MCF 10A (cell line): ENCODE results near the gene ADORA1. TPM values are rescaled to one million over a fixed set of nuclear protein-coding genes. Genes with fewer than 3 reads are reported as not detected.

Experiments
- BruUV-seq: library from RNA; stranded (reverse); fragments of 400-500 nt; replicated peaks from 2 replicates; lab custom pipeline; 2021; lab: Mats Ljungman, UMichigan
- CTCF ChIA-PET: fragments of 300-600 bp; sonication (Branson Sonifier 250); formaldehyde crosslinking; extraction: SDS; loops from one replicate; lab custom pipeline; 2021; ENCODE audit warnings: antibody characterized with exemption, inconsistent platforms; lab: Yijun Ruan, JAX
- POLR2A ChIA-PET: fragments of 300-600, 350-650 bp; sonication (Branson Sonifier 250); formaldehyde crosslinking; extraction: SDS; loops from one replicate; lab custom pipeline; 2020; ENCODE audit warnings: antibody characterized with exemption, inconsistent platforms; lab: Yijun Ruan, JAX
- DNase-seq: peaks from one replicate; pipeline ENCODE4 v3.0.0-alpha.2; 2018; ENCODE audit not compliant: unreplicated experiment
- H3K27ac Mint-ChIP-seq: one replicate; pipeline ENCODE4 v1.8.0; 2022; ENCODE audit warnings: mild to moderate bottlenecking, low read depth, mixed read lengths; ENCODE audit not compliant: unreplicated experiment
- H3K27me3 Mint-ChIP-seq: one replicate; pipeline ENCODE4 v1.8.0; 2022; ENCODE audit warnings: mixed read lengths; ENCODE audit not compliant: insufficient read depth, unreplicated experiment
- H3K36me3 Mint-ChIP-seq: one replicate; pipeline ENCODE4 v1.8.0; 2022; ENCODE audit warnings: mild to moderate bottlenecking, moderate library complexity, mixed read lengths; ENCODE audit not compliant: insufficient read depth, unreplicated experiment
- H3K4me1 Mint-ChIP-seq: one replicate; pipeline ENCODE4 v1.8.0; 2022; ENCODE audit warnings: mixed read lengths; ENCODE audit not compliant: insufficient read depth, unreplicated experiment
- H3K4me3 Mint-ChIP-seq: one replicate; pipeline ENCODE4 v1.8.0; 2022; ENCODE audit warnings: mild to moderate bottlenecking, moderate library complexity, mixed read lengths; ENCODE audit not compliant: unreplicated experiment
- H3K9me3 Mint-ChIP-seq: one replicate; pipeline ENCODE4 v1.8.0; 2022; ENCODE audit warnings: mixed read lengths; ENCODE audit not compliant: unreplicated experiment
- CTCF ChIP-seq: fragments of 200-600 bp; IDR thresholded peaks from one replicate; pipeline ENCODE4 v1.8.0; 2022; ENCODE audit warnings: antibody characterized with exemption, mild to moderate bottlenecking; ENCODE audit not compliant: unreplicated experiment
- intact Hi-C: fragments of 100-400 bp; cut with micrococcal nuclease; formaldehyde crosslinking; loops from 2 replicates; pipeline ENCODE4 v1.14.1; 2022
- total RNA-seq: library from RNA; stranded (reverse); gene quantifications from 2 replicates; pipeline ENCODE4 v1.2.3, GENCODE V29; 2022

The ADORA1 gene
- total RNA-seq, 1 experiment from 2014 or later = 0.26 TPM

GRCh38 chr1:203211812-203212211 is 84.3 kb downstream of the ADORA1 start:
- no peak for DNase-seq
- CTCF ChIA-PET = interaction anchor here (0.6 to 18.5 kb wide), 13 partner anchors 8 to 268 kb away, joined by 3 to 702 read pairs (median 3); no protein-coding TSS in a partner anchor
- Mint-ChIP-seq H3K4me3 (no peak overlapping the region), H3K27ac (no peak overlapping the region), H3K4me1 (no peaks in the 10 kb centered on the region), H3K36me3 (no peaks in the 10 kb centered on the region), H3K9me3 (no peaks in the 10 kb centered on the region), H3K27me3 (peaks cover 20% of the 10 kb centered on the region)
- intact Hi-C loops = no loop called here
- POLR2A ChIA-PET = no interaction called here
- TF ChIP-seq CTCF = no peak
- BruUV-seq = no TSS peak

- Mint-ChIP-seq H3K4me1 (no peaks in the 10 kb centered on the region), H3K4me3 (no peak overlapping the region), H3K27me3 (peaks cover 13% of the 10 kb centered on the region), H3K36me3 (no peaks in the 10 kb centered on the region), H3K9me3 (no peaks in the 10 kb centered on the region), H3K27ac (no peak overlapping the region)
- no peak for TF ChIP-seq CTCF
- no TSS peak for BruUV-seq
- CTCF ChIA-PET = interaction anchor here (0.9 to 18.5 kb wide), 8 partner anchors 9 to 269 kb away, joined by 3 to 702 read pairs (median 58); no protein-coding TSS in a partner anchor
- intact Hi-C loops = no loop called here
- DNase-seq = no peak
- POLR2A ChIA-PET = no interaction called here
These were observed 85.6 kb downstream of the ADORA1 start for GRCh38 chr1:203213126-203213525.

GRCh38 chr1:203214871-203215270 is 87.3 kb downstream of the ADORA1 start:
- DNase-seq = no peak
- Mint-ChIP-seq H3K27ac (no peak overlapping the region), H3K36me3 (no peaks in the 10 kb centered on the region), H3K27me3 (peaks cover 30% of the 10 kb centered on the region), H3K4me1 (no peaks in the 10 kb centered on the region), H3K9me3 (no peaks in the 10 kb centered on the region), H3K4me3 (no peak overlapping the region)
- POLR2A ChIA-PET = interaction anchor here (0.6 to 2.3 kb wide), 3 partner anchors 12 to 175 kb away, joined by 3 to 23 read pairs (median 3); no protein-coding TSS in a partner anchor
- BruUV-seq = no TSS peak
- TF ChIP-seq CTCF = no peak
- CTCF ChIA-PET = interaction anchor here (0.5 to 18.5 kb wide), 40 partner anchors 10 to 814 kb away, joined by 3 to 702 read pairs (median 6); partner anchors contain the start of genes ADORA1, CHIT1 and MYBPH
- intact Hi-C loops = no loop called here

GRCh38 chr1:203215573-203215972 is 88.0 kb downstream of the ADORA1 start:
- Mint-ChIP-seq H3K36me3 (no peaks in the 10 kb centered on the region), H3K27me3 (peaks cover 33% of the 10 kb centered on the region), H3K27ac (no peak overlapping the region), H3K4me3 (no peak overlapping the region), H3K9me3 (no peaks in the 10 kb centered on the region), H3K4me1 (no peaks in the 10 kb centered on the region)
- intact Hi-C loops = no loop called here
- no TSS peak for BruUV-seq
- no peak for TF ChIP-seq CTCF
- ChIA-PET POLR2A (interaction anchor here (0.5 to 2.3 kb wide), 13 partner anchors 9 to 1890 kb away, joined by 3 to 23 read pairs (median 4); no protein-coding TSS in a partner anchor), CTCF (interaction anchor here (0.5 to 18.5 kb wide), 52 partner anchors 7 to 991 kb away, joined by 3 to 702 read pairs (median 5); partner anchors contain the start of genes ADORA1, CHI3L1, CHIT1 and MYBPH)
- DNase-seq = no peak
